Measurements from ENCODE around the gene AFTPH.

Gene AFTPH

GRCh38 chr2:64615192-64615763 is 91.2 kb downstream of the AFTPH start:
- DNase-seq, result no peak

- DNase-seq, result no peak
Observed at GRCh38 chr2:64615844-64616536, 91.9 kb downstream of the AFTPH start.

GRCh38 chr2:64617631-64618151 is 93.6 kb downstream of the AFTPH start:
- DNase-seq, result peak; percentile 61 to 64

GRCh38 chr2:64620661-64621060 is 96.5 kb downstream of the AFTPH start:
- DNase-seq, result no peak

GRCh38 chr2:64622443-64623241 is 98.5 kb downstream of the AFTPH start:
- DNase-seq, result no peak

- DNase-seq, result no peak
Observed at GRCh38 chr2:64623242-64623850, 99.2 kb downstream of the AFTPH start.

GRCh38 chr2:64624108-64624610 is 100.0 kb downstream of the AFTPH start:
- DNase-seq, result no peak

GRCh38 chr2:64624862-64625261 is 100.7 kb downstream of the AFTPH start:
- no peak for DNase-seq

- no peak for DNase-seq
Observed at GRCh38 chr2:64625299-64626145, 101.4 kb downstream of the AFTPH start.

- peak; percentile 52 to 68 for DNase-seq
Observed at GRCh38 chr2:64626146-64626809, 102.2 kb downstream of the AFTPH start.

- DNase-seq, result peak; percentile 97 to 99
Observed at GRCh38 chr2:64626963-64627760, 103.0 kb downstream of the AFTPH start.

GRCh38 chr2:64627860-64628841 is 104.0 kb downstream of the AFTPH start:
- no peak for DNase-seq

GRCh38 chr2:64629329-64629781 is 105.2 kb downstream of the AFTPH start:
- DNase-seq, result no peak

GRCh38 chr2:64629875-64630274 is 105.7 kb downstream of the AFTPH start:
- no peak for DNase-seq

- DNase-seq, result no peak
Observed at GRCh38 chr2:64630752-64631151, 106.6 kb downstream of the AFTPH start.

- no peak for DNase-seq
Observed at GRCh38 chr2:64631771-64632170, 107.6 kb downstream of the AFTPH start.

GRCh38 chr2:64632835-64633819 is 109.0 kb downstream of the AFTPH start:
- DNase-seq, result no peak

All from NCI-H187 (cell line).